GM10248 (cell line): ENCODE results near the gene HNRNPR.

Source experiments
- CTCF ChIA-PET: fragments of 300-600 bp; sonication (Branson Sonifier 250); formaldehyde crosslinking; extraction: SDS; loops from one replicate; lab custom pipeline; 2021; ENCODE audit warnings: antibody characterized with exemption; lab: Yijun Ruan, JAX
- POLR2A ChIA-PET: fragments of 350-650 bp; sonication (Branson Sonifier 250); formaldehyde crosslinking; extraction: SDS; loops from one replicate; lab custom pipeline; 2020; ENCODE audit warnings: antibody characterized with exemption; lab: Yijun Ruan, JAX
- DNase-seq: peaks from one replicate; pipeline ENCODE4 v3.0.0; 2012; ENCODE audit errors: extremely low spot score
- TF ChIP-seq, protein P1 (sequence below): IDR thresholded peaks from 2 replicates; pipeline ENCODE4 v1.5.1; 2012; ENCODE audit warnings: mild to moderate bottlenecking, low read depth; ENCODE audit errors: extremely low read depth, missing control alignments, control extremely low read depth

Gene HNRNPR

DNA sequence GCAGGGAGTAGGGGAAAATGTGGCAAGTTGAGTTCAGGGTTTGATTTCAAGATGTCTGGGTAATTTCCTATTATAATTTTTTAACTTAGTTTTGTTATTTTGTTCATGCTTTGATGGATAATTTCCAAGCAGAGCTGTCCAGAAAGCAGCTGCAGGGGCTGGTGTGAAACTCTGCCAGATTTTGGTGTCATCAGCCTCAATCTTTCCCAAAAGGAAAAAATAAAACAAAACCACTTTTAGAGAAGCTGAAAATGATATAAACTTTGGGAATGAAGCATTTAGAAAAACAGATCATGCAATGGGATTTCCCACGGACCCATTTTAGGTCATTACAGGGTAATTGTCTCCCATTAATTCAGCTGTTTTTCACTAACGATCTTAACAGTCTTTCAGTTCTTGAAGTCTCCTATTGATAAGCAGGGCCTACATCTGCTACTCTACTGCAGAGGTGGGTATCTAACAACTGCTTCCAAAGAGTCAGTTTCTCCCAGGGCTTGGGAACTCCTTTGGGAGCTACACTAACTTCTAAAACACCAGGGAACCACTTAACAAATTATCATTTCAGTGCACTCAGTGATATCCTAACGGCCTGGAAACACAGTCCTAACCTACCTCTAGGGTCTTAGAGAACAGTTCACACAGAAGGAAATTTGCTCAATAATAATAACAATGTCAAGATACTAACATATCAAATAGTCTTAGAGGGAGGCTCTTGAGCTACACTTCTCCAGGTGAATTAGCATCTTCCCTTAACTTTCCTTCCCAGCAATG, 13.2 kb upstream of the HNRNPR start:
- TF ChIP-seq, protein P1, sequence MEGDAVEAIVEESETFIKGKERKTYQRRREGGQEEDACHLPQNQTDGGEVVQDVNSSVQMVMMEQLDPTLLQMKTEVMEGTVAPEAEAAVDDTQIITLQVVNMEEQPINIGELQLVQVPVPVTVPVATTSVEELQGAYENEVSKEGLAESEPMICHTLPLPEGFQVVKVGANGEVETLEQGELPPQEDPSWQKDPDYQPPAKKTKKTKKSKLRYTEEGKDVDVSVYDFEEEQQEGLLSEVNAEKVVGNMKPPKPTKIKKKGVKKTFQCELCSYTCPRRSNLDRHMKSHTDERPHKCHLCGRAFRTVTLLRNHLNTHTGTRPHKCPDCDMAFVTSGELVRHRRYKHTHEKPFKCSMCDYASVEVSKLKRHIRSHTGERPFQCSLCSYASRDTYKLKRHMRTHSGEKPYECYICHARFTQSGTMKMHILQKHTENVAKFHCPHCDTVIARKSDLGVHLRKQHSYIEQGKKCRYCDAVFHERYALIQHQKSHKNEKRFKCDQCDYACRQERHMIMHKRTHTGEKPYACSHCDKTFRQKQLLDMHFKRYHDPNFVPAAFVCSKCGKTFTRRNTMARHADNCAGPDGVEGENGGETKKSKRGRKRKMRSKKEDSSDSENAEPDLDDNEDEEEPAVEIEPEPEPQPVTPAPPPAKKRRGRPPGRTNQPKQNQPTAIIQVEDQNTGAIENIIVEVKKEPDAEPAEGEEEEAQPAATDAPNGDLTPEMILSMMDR: no peak
- POLR2A ChIA-PET: interaction anchor here (1.1 kb wide), 1 partner anchor 13 kb away, joined by 3 read pairs; the partner anchor contains the start of gene HNRNPR
- CTCF ChIA-PET: interaction anchor here (1.1 to 2.5 kb wide), 4 partner anchors 11 to 13 kb away, joined by 3 to 11 read pairs (median 6); partner anchors contain the start of genes HNRNPR and ZNF436
- no peak for DNase-seq

DNA sequence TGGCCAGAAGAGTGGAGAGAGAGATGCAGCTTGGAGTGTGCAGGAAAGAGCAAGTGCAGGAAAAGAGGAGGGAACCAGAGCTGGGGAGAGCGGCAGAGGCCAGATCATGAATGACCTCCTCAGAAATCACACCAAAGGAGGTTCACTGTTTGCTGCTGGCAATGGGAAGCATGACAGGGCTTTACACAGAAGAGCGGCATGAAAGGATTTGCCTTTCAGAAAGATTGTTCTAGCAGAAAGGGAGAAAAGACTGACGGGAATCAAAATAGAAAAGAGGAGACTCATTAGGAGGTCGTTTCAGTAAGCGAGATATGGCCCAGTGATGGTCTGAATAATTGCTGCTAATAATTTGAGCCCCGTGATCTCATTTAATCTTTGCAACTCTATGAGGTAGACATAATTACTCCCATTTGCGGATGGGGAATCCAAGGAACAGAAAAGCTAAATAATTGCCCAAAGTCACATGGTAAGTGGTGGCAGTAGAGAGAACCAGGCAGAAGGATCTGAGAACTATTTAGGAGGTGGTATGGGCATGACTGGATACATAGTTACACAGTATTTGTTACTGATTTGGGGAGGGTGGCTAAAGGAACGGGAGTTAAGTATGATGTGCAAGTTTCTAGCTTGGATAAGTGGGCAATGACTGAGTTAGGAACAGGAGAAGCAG, 12.5 kb upstream of the HNRNPR start:
- TF ChIP-seq, protein P1: no peak
- no peak for DNase-seq
- ChIA-PET POLR2A (no interaction called here), CTCF (interaction anchor here (1.1 to 2.5 kb wide), 3 partner anchors 12 to 13 kb away, joined by 3 to 11 read pairs (median 6); partner anchors contain the start of genes HNRNPR and ZNF436)

DNA sequence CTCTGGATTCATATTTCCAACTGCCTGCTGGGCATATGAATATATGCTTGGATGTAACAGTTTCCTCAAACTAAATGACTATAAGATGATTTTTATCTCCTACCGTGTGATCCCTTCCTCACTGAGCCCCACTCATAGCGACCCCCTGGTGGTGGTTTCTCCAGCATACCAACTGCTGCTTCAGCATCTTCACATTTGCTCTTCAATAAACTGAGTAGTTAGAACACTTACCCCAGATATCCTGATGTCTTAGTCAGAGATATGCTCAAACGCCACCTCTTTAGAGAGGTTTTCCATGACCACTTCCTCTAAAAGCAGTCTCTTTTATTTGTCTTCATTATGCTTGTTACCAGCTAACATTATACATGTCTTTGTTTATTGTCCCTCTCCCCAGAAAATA, 10.2 kb upstream of the HNRNPR start:
- no peak for DNase-seq
- ChIA-PET POLR2A (no interaction called here), CTCF (interaction anchor here (2.0 kb wide), 1 partner anchor 14 kb away, joined by 4 read pairs; no protein-coding TSS in a partner anchor)
- TF ChIP-seq, protein P1: no peak

DNA sequence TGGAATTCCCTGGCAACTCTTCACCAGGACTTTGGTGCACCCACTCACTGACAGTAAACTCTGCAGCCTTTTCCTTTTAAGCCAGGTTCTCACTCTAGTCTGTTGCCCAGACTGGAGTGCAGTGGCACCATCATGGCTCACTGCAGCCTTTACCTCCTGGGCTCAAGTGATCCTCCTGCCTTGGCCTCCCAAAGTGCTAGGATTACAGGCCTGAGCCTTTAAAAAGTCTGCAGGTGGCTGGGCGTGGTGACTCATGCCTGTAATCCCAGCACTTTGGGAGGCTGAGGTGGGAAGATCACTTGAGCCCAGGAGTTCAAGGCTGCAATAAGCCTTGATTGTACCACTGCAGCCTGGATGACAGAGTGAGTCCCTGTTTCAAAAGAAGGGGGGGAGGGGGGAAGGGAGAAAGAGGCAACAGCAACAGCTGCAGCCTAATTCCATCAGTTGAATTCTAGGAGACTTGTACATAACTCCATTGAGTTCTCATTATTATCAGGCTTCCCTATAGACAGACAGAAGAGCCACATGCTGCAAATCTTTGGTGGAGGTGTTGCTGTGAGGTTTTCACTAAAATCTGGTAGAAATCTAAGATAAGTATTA, 8.1 kb upstream of the HNRNPR start:
- TF ChIP-seq, protein P1: no peak
- ChIA-PET POLR2A (no interaction called here), CTCF (no interaction called here)
- no peak for DNase-seq

DNA sequence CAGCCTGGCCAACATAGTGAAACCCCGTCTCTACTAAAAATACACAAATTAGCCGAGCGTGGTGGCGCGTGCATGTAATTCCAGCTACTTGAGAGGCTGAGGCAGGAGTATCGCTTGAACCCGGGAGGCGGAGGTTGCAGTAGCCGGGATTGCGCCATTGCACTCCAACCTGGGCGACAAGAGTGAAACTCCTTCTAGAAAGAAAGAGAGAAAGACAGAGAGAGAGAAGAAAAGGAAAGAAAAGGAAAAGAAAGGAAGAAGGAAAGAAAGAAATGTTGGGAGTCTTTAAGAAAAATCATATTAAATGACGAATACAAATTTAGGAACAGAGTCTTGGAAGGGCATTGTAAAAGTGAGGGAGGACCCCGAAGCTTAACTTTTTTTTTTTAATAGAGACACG, 1.8 kb upstream of the HNRNPR start:
- POLR2A ChIA-PET: no interaction called here

More for the DNA sequence above, 1.8 kb upstream of the HNRNPR start:
- CTCF ChIA-PET: interaction anchor here (0.7 to 2.7 kb wide), 3 partner anchors 12 to 44 kb away, joined by 3 to 10 read pairs (median 6); no protein-coding TSS in a partner anchor
- TF ChIP-seq, protein P1: no peak
- no peak for DNase-seq
